ENCODE measurements around the gene RAB34. TPM values are rescaled to one million over a fixed set of nuclear protein-coding genes. Genes with fewer than 3 reads are reported as not detected.

The RAB34 gene
- total RNA-seq, 3 donors from 2014 or later (not counting 1 experiment from before 2014, with no cell fraction given): 3.7 to 12.9 (median 3.8) TPM

- H3K27me3 Mint-ChIP-seq (ENCODE audit: low read depth in 2 of 2): no peaks in the 10 kb centered on the region
- H3K9me3 ChIP-seq (ENCODE audit: control insufficient read depth, insufficient read depth, low read length): no peaks in the 10 kb centered on the region
- H3K9me3 Mint-ChIP-seq: no peaks in the 10 kb centered on the region
- H3K36me3 Mint-ChIP-seq: peaks cover 11% of the 10 kb centered on the region
- ATAC-seq (no peak), DNase-seq (no peak)
- peaks cover 0 to 6% of the 10 kb centered on the region in 2 donors for H3K4me1 Mint-ChIP-seq
- H3K36me3 ChIP-seq (ENCODE audit: control insufficient read depth, insufficient read depth, low read length): peaks cover 89% of the 10 kb centered on the region
- H3K27ac Mint-ChIP-seq: no peak overlapping the region
- no peak overlapping the region for H3K4me3 Mint-ChIP-seq
- WGBS (ENCODE audit: insufficient coverage): 95% methylated on average over 6 of the region's 6 CpGs
- H3K4me1 ChIP-seq (ENCODE audit: control insufficient read depth, insufficient read depth, low read length): no peaks in the 10 kb centered on the region
- no peak overlapping the region for H3K4me3 ChIP-seq (ENCODE audit: low read length)
- no peak overlapping the region for H3K27ac ChIP-seq (ENCODE audit: low read length)
- intact Hi-C loops (cut with micrococcal nuclease): no loop called here
- no peaks in the 10 kb centered on the region for H3K27me3 ChIP-seq (ENCODE audit: control insufficient read depth, insufficient read depth, low read length)
- TF ChIP-seq CTCF (IDR thresholded peaks at IDR 0.05): no peak
Observed at GRCh38 chr17:28698253-28698941, 19.3 kb downstream of the RAB34 start.

- Mint-ChIP-seq H3K27ac (no peak overlapping the region), H3K9me3 (no peaks in the 10 kb centered on the region), H3K36me3 (peaks cover 16% of the 10 kb centered on the region), H3K4me3 (no peak overlapping the region), H3K27me3 (ENCODE audit: low read depth in 2 of 2) (no peaks in the 10 kb centered on the region), H3K4me1 (no peaks in the 10 kb centered on the region)
- Histone ChIP-seq H3K36me3 (ENCODE audit: control insufficient read depth, insufficient read depth, low read length) (peaks cover 74% of the 10 kb centered on the region), H3K4me1 (ENCODE audit: control insufficient read depth, insufficient read depth, low read length) (no peaks in the 10 kb centered on the region), H3K27me3 (ENCODE audit: control insufficient read depth, insufficient read depth, low read length) (no peaks in the 10 kb centered on the region), H3K4me3 (ENCODE audit: low read length) (no peak overlapping the region), H3K9me3 (ENCODE audit: control insufficient read depth, insufficient read depth, low read length) (no peaks in the 10 kb centered on the region), H3K27ac (ENCODE audit: low read length) (no peak overlapping the region)
- intact Hi-C loops (cut with micrococcal nuclease): no loop called here
- DNase-seq (no peak), ATAC-seq (no peak)
- TF ChIP-seq CTCF (IDR thresholded peaks at IDR 0.05): no peak
- 100% methylated on average over 1 of the region's 1 CpG for WGBS (ENCODE audit: insufficient coverage)
Observed at GRCh38 chr17:28693869-28694268, 23.8 kb downstream of the RAB34 start.

GRCh38 chr17:28689011-28689410 is 28.7 kb downstream of the RAB34 start:
- H3K9me3 Mint-ChIP-seq: no peaks in the 10 kb centered on the region
- Histone ChIP-seq H3K4me1 (ENCODE audit: control insufficient read depth, insufficient read depth, low read length) (no peaks in the 10 kb centered on the region), H3K27me3 (ENCODE audit: control insufficient read depth, insufficient read depth, low read length) (no peaks in the 10 kb centered on the region), H3K36me3 (ENCODE audit: control insufficient read depth, insufficient read depth, low read length) (peaks cover 75% of the 10 kb centered on the region), H3K27ac (ENCODE audit: low read length) (no peak overlapping the region), H3K4me3 (ENCODE audit: low read length) (no peak overlapping the region), H3K9me3 (ENCODE audit: control insufficient read depth, insufficient read depth, low read length) (no peaks in the 10 kb centered on the region)
- no peaks in the 10 kb centered on the region for H3K4me1 Mint-ChIP-seq
- no peak overlapping the region for H3K4me3 Mint-ChIP-seq
- DNase-seq: no peak
- intact Hi-C loops (cut with micrococcal nuclease): no loop called here
- H3K27me3 Mint-ChIP-seq (ENCODE audit: low read depth in 2 of 2): no peaks in the 10 kb centered on the region
- 100% methylated on average over 2 of the region's 3 CpGs for whole genome bisulfite sequencing (ENCODE audit: insufficient coverage)
- H3K36me3 Mint-ChIP-seq: peaks cover 19% of the 10 kb centered on the region
- ATAC-seq: no peak
- no peak for TF ChIP-seq CTCF (IDR thresholded peaks at IDR 0.05)
- H3K27ac Mint-ChIP-seq: no peak overlapping the region

- Histone ChIP-seq H3K36me3 (ENCODE audit: control insufficient read depth, insufficient read depth, low read length) (peaks cover 73% of the 10 kb centered on the region), H3K27me3 (ENCODE audit: control insufficient read depth, insufficient read depth, low read length) (no peaks in the 10 kb centered on the region), H3K27ac (ENCODE audit: low read length) (no peak overlapping the region), H3K9me3 (ENCODE audit: control insufficient read depth, insufficient read depth, low read length) (no peaks in the 10 kb centered on the region), H3K4me1 (ENCODE audit: control insufficient read depth, insufficient read depth, low read length) (no peaks in the 10 kb centered on the region), H3K4me3 (ENCODE audit: low read length) (no peak overlapping the region)
- Mint-ChIP-seq H3K27me3 (ENCODE audit: low read depth in 2 of 2) (no peaks in the 10 kb centered on the region), H3K4me3 (no peak overlapping the region), H3K36me3 (peaks cover 14% of the 10 kb centered on the region), H3K27ac (peak overlapping the region in 1 of 2 donors; percentile 44), H3K9me3 (no peaks in the 10 kb centered on the region), H3K4me1 (no peaks in the 10 kb centered on the region)
- no peak for TF ChIP-seq CTCF (IDR thresholded peaks at IDR 0.05)
- intact Hi-C loops (cut with micrococcal nuclease): no loop called here
- ATAC-seq: no peak
- 100% methylated on average over 2 of the region's 4 CpGs for WGBS (ENCODE audit: insufficient coverage)
- no peak for DNase-seq
Observed at GRCh38 chr17:28688481-28688880, 29.2 kb downstream of the RAB34 start.

Data from natural killer cell (primary cell).